ENCODE measurements around the gene DOCK9.

DNA sequence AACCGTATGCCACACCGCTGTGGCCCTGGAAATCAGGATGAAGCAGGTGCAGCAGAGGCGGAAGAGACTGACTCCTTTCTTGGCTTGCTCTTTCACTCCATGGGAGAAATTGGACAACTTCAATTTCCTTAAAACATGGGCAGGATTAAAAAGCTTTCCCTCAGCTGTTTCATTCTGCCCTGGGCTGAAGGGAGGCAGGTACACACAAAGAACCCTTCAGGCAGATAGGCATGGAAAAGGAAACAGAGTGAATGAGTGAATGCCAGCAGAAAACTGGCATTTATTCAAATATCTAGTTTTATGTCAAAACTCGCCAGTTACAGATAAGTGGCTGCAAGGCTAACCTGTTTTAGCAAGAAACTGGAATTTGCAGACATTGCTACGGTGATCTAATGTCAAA lies 154.4 kb downstream of the DOCK9 start:
- TF ChIP-seq EP300 (IDR thresholded peaks at IDR 0.05) (no peak), POLR2A (IDR thresholded peaks at IDR 0.05) (no peak), POLR2AphosphoS5 (IDR thresholded peaks at IDR 0.05) (no peak)
- TF ChIP-seq, protein P1, sequence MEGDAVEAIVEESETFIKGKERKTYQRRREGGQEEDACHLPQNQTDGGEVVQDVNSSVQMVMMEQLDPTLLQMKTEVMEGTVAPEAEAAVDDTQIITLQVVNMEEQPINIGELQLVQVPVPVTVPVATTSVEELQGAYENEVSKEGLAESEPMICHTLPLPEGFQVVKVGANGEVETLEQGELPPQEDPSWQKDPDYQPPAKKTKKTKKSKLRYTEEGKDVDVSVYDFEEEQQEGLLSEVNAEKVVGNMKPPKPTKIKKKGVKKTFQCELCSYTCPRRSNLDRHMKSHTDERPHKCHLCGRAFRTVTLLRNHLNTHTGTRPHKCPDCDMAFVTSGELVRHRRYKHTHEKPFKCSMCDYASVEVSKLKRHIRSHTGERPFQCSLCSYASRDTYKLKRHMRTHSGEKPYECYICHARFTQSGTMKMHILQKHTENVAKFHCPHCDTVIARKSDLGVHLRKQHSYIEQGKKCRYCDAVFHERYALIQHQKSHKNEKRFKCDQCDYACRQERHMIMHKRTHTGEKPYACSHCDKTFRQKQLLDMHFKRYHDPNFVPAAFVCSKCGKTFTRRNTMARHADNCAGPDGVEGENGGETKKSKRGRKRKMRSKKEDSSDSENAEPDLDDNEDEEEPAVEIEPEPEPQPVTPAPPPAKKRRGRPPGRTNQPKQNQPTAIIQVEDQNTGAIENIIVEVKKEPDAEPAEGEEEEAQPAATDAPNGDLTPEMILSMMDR (IDR thresholded peaks at IDR 0.05): no peak

Data from upper lobe of left lung (tissue), 4 donors.